Ectodermal cell (in vitro differentiated cells): ENCODE measurements around the gene PLP1.
"Not testable (repeated sequence)": the region's sequence is repeated elsewhere in the genome, so short reads cannot be mapped to it uniquely, and the experiment has no call there.

Source experiments
- H3K27ac ChIP-seq: 2 replicates; pipeline ENCODE4 v1.7.0; 2013; ENCODE audit warnings: mild to moderate bottlenecking, low read depth, low read length; ENCODE audit not compliant: insufficient read depth, poor library complexity, severe bottlenecking
- H3K27me3 ChIP-seq: 2 replicates; pipeline ENCODE4 v1.7.0; 2013; ENCODE audit warnings: mild to moderate bottlenecking, low read length; ENCODE audit not compliant: insufficient read depth, control insufficient read depth, poor library complexity, severe bottlenecking
- H3K36me3 ChIP-seq: one replicate; pipeline ENCODE4 v1.7.0; 2013; ENCODE audit warnings: low read length; ENCODE audit not compliant: control insufficient read depth, insufficient read depth
- H3K4me1 ChIP-seq: one replicate; pipeline ENCODE4 v1.7.0; 2013; ENCODE audit warnings: low read length; ENCODE audit not compliant: control insufficient read depth, insufficient read depth
- H3K4me3 ChIP-seq: 2 replicates; pipeline ENCODE4 v1.7.0; 2013; ENCODE audit warnings: low read depth, low read length, control low read depth; ENCODE audit not compliant: insufficient read depth
- H3K9me3 ChIP-seq: 2 replicates; pipeline ENCODE4 v1.7.0; 2013; ENCODE audit warnings: mild to moderate bottlenecking, low read length, moderate library complexity; ENCODE audit not compliant: control insufficient read depth
- WGBS, 2 experiments: methylation state at CpG; one replicate each; pipeline ENCODE4 v1.1.7; 2013; ENCODE audit warnings: missing lambda C conversion rate in 2 of 2; 5-methylcytosine and 5-hydroxymethylcytosine counted together

PLP1 gene

DNA sequence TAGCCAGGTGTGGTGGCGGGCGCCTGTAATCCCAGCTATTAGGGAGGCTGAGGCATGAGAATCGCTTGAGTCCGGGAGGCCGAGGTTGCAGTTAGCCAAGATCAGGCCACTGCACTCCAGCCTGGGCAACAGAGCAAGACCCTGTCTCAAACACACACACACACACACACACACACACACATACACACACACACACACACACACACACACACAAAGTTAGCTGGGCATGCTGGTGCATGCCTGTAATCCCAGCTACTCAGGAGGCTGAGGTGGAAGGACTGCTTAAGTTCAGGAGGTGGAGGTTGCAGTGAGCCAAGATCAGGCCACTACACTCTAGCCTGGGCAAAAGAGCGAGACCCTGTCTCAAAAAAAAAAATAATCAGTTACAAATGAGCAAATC lies 44.2 kb downstream of the PLP1 start:
- WGBS, 2 experiments, result 95 to 98% methylated on average over 5 to 6 of the region's 6 CpGs
- not testable (repeated sequence) for H3K27ac ChIP-seq, H3K9me3 ChIP-seq, H3K4me3 ChIP-seq, H3K36me3 ChIP-seq, H3K27me3 ChIP-seq, H3K4me1 ChIP-seq

GRCh38 chrX:103823591-103823990 lies 47.0 kb downstream of the PLP1 start:
- Histone ChIP-seq H3K36me3 (no peaks in the 10 kb centered on the region), H3K4me1 (no peaks in the 10 kb centered on the region)

DNA sequence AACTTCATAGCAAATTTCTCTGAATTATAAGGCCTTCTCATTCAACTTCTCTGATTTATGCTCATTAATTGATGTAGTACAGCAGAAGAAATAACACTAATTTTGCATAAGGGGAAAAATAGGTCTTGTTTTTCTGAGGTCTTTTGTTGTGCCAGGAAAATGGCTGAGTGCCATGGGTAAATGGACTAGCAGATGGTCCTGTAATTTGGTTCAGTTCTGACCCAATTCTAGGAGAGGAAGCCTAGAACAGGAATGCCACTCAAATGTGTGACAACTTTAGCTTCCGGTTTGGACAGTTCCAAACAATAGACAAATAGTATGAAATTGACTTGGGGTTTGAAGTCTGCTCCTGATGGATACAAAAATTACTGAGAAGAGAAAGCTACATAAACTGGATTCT lies 49.2 kb downstream of the PLP1 start:
- no peaks in the 10 kb centered on the region for H3K9me3 ChIP-seq
- no peak overlapping the region for H3K27ac ChIP-seq
- no peaks in the 10 kb centered on the region for H3K36me3 ChIP-seq
- H3K27me3 ChIP-seq, result peaks cover 5% of the 10 kb centered on the region
- H3K4me3 ChIP-seq, result no peak overlapping the region
- no peaks in the 10 kb centered on the region for H3K4me1 ChIP-seq
- 90 to 100% methylated on average over 1 of the region's 1 CpG for WGBS, 2 experiments

More at GRCh38 chrX:103823591-103823990, 47.0 kb downstream of the PLP1 start:
- no peaks in the 10 kb centered on the region for H3K9me3 ChIP-seq
- no peak overlapping the region for H3K27ac ChIP-seq
- H3K27me3 ChIP-seq, result no peaks in the 10 kb centered on the region
- no peak overlapping the region for H3K4me3 ChIP-seq

GRCh38 chrX:103828529-103828928 lies 51.9 kb downstream of the PLP1 start:
- Histone ChIP-seq H3K36me3 (no peaks in the 10 kb centered on the region), H3K4me3 (no peak overlapping the region), H3K27ac (no peak overlapping the region), H3K27me3 (peaks cover 5% of the 10 kb centered on the region), H3K9me3 (no peaks in the 10 kb centered on the region), H3K4me1 (no peaks in the 10 kb centered on the region)
- 93% methylated on average over 2 of the region's 2 CpGs for WGBS, 2 experiments

GRCh38 chrX:103830848-103831247 lies 54.2 kb downstream of the PLP1 start:
- no peaks in the 10 kb centered on the region for H3K9me3 ChIP-seq
- no peaks in the 10 kb centered on the region for H3K4me1 ChIP-seq
- H3K27me3 ChIP-seq, result peaks cover 5% of the 10 kb centered on the region
- no peaks in the 10 kb centered on the region for H3K36me3 ChIP-seq
- WGBS, 2 experiments, result 86 to 87% methylated on average over 7 of the region's 7 CpGs
- no peak overlapping the region for H3K4me3 ChIP-seq
- H3K27ac ChIP-seq, result no peak overlapping the region

DNA sequence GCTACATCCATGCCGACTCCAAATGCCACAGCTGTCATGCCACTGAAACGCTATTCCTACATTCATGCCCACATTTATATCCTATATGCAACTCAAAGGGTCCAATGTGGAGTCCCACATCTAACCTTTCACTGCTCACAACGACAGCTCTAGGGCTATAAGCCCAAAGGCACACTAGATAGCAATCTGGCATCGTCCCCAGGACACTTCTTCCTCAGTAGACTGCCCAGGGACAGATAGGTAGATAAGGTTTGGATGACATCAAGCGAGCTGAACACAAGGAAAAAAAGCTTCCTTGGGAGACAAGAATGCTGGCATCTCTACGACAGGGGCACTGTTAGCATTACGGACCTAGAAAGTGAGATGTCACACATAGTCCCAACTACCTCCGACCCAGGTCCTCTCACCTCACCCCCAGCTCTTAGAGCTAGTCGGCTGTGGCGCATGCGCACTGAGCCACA lies 54.7 kb downstream of the PLP1 start:
- 27 to 28% methylated on average over 11 of the region's 11 CpGs for WGBS, 2 experiments
- Histone ChIP-seq H3K4me1 (no peaks in the 10 kb centered on the region), H3K4me3 (peak overlapping the region; percentile 49), H3K9me3 (no peaks in the 10 kb centered on the region), H3K36me3 (no peaks in the 10 kb centered on the region), H3K27ac (no peak overlapping the region), H3K27me3 (peaks cover 5% of the 10 kb centered on the region)

DNA sequence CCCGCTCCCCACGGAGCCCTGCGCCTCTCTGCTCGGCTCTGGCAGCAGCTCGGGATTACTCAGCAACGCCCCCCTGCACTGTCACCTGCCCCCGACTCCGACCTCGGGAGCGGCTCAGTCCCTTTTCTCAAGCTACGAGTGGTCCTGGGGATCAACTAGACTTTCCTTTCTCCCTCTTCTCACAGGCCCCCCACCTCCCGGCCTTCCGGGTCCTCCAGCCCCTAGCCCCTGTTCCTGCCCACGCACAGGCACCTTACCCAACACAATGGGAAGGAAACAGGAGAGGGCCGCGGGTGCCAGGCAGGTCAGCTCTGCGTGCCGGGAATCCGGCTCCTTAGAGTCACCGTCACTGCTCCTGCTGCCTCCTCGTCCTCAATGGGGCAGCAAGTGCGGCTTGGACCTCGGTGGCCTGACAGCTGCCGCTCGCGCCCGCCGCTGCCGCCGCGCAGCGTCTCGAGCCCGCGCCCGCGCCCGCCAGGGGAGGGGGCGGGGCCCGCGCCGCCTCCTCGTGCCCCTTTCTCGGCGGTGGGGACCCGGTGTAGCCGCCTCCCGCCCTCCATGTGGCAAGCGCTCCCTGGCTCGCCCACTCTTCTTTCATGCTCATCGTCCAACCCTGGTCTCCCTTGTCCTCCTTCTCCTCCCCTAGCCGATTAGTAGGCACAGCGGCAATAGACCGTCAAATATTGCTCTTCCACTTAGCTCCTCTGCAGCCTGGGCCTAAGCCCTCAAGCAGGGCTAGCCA lies 55.3 kb downstream of the PLP1 start, which contains the start of gene RAB9B:
Gene RAB9B (minus strand): TSS at position 455 of the 742 bp plus-strand sequence. CDS start 6,473 bp downstream, outside the sequence.
- Histone ChIP-seq H3K36me3 (no peaks in the 10 kb centered on the region), H3K27me3 (peaks cover 5% of the 10 kb centered on the region), H3K4me1 (no peaks in the 10 kb centered on the region), H3K4me3 (peak within 1 kb of the TSS; percentile 49), H3K9me3 (no peaks in the 10 kb centered on the region), H3K27ac (no peak within 1 kb of the TSS)
- WGBS, 2 experiments, result 1% methylated on average over 54 of the region's 54 CpGs

- no peaks in the 10 kb centered on the region for H3K36me3 ChIP-seq
- H3K4me3 ChIP-seq, result no peak overlapping the region
- H3K9me3 ChIP-seq, result no peaks in the 10 kb centered on the region
- WGBS, 2 experiments, result 83 to 86% methylated on average over 1 of the region's 1 CpG
- H3K27me3 ChIP-seq, result no peaks in the 10 kb centered on the region
- no peaks in the 10 kb centered on the region for H3K4me1 ChIP-seq
- H3K27ac ChIP-seq, result no peak overlapping the region
These were observed 62.8 kb downstream of the PLP1 start for GRCh38 chrX:103839404-103839803.
